H1 (cell line): ENCODE measurements around the gene WDR31. TPM values are rescaled to one million over a fixed set of nuclear protein-coding genes. Genes with fewer than 3 reads are reported as not detected.

ENCODE experiments used
- CTCF ChIA-PET: fragments of 300-600 bp; sonication (Branson Sonifier 250); formaldehyde crosslinking; loops from one replicate; lab custom pipeline; 2021; ENCODE audit not compliant: partially characterized antibody; lab: Charles Lee
- POLR2A ChIA-PET: fragments of 300-600 bp; sonication (Branson Sonifier 250); formaldehyde crosslinking; loops from one replicate; lab custom pipeline; 2021; ENCODE audit warnings: inconsistent platforms; ENCODE audit not compliant: partially characterized antibody; lab: Charles Lee
- DNase-seq, 2 experiments: peaks; one replicate each; pipeline versions ENCODE4 v3.0.0 to v3.0.0-alpha.2; 2010 to 2022; ENCODE audit warnings: low spot score in 2 of 2, low read depth in 1 of 2, mixed read lengths in 1 of 2
- FAIRE-seq: peaks from 2 replicates; lab custom pipeline; 2011; peaks lifted over from hg19 to GRCh38; lab: Jason Lieb, UNC
- H2AFZ ChIP-seq: 2 replicates; pipeline ENCODE4 v1.8.1; 2012; ENCODE audit warnings: low read length, inconsistent platforms
- H2AK5ac ChIP-seq: 2 replicates; pipeline ENCODE4 v1.6.1; 2013; ENCODE audit warnings: low read depth, low read length
- H2BK120ac ChIP-seq: replicated peaks from 2 replicates; pipeline ENCODE3; 2013; ENCODE audit warnings: low read depth, low read length, inconsistent platforms
- H2BK12ac ChIP-seq: 2 replicates; pipeline ENCODE4 v1.6.1; 2013; ENCODE audit warnings: low read depth, low read length
- H2BK15ac ChIP-seq: 2 replicates; pipeline ENCODE4 v1.6.1; 2013; ENCODE audit warnings: low read length
- H2BK20ac ChIP-seq: 2 replicates; pipeline ENCODE4 v1.6.1; 2013; ENCODE audit warnings: low read length
- H2BK5ac ChIP-seq: 2 replicates; pipeline ENCODE4 v1.6.1; 2013; ENCODE audit warnings: low read depth, low read length
- H3K14ac ChIP-seq: 2 replicates; pipeline ENCODE4 v1.6.1; 2013; ENCODE audit warnings: inconsistent platforms; ENCODE audit not compliant: insufficient read length
- H3K18ac ChIP-seq: 2 replicates; pipeline ENCODE4 v1.6.1; 2013; ENCODE audit warnings: low read length; ENCODE audit errors: extremely low read depth
- H3K23ac ChIP-seq: 2 replicates; pipeline ENCODE4 v1.6.1; 2013; ENCODE audit warnings: inconsistent platforms; ENCODE audit not compliant: insufficient read length
- H3K23me2 ChIP-seq: 2 replicates; pipeline ENCODE4 v1.6.1; 2013; ENCODE audit warnings: low read depth, low read length
- H3K27ac ChIP-seq: 2 replicates; pipeline ENCODE4 v1.6.1; 2011; ENCODE audit warnings: low read depth, low read length, inconsistent platforms
- H3K27me3 ChIP-seq, 4 experiments: replicated peaks in 1 of 4; 1 replicate in 1 of 4; 2 replicates in 3 of 4; pipeline versions ENCODE4 v1.6.1 to v1.8.1; 2011 to 2013; ENCODE audit warnings: low read length in 3 of 4, mild to moderate bottlenecking in 3 of 4, inconsistent platforms in 2 of 4, mixed read lengths in 2 of 4, moderate library complexity in 1 of 4; ENCODE audit not compliant: control insufficient read depth in 3 of 4, insufficient read depth in 3 of 4; ENCODE audit errors: extremely low read depth in 1 of 4
- H3K36me3 ChIP-seq, 4 experiments: 2 replicates each; pipeline versions ENCODE4 v1.6.1 to v1.8.1; 2011 to 2013; ENCODE audit warnings: mild to moderate bottlenecking in 4 of 4, low read length in 3 of 4, moderate library complexity in 2 of 4, control low read depth in 1 of 4, inconsistent platforms in 1 of 4; ENCODE audit not compliant: insufficient read depth in 4 of 4, control insufficient read depth in 2 of 4
- H3K4ac ChIP-seq: replicated peaks from 2 replicates; pipeline ENCODE3; 2013; ENCODE audit warnings: low read length, low read depth, mixed read lengths, inconsistent platforms; ENCODE audit not compliant: insufficient read length
- H3K4me1 ChIP-seq, 4 experiments: replicated peaks in 1 of 4; 1 replicate in 1 of 4; 2 replicates in 3 of 4; pipeline versions ENCODE4 v1.6.1 to v1.8.1; 2011 to 2013; ENCODE audit warnings: low read length in 3 of 4, inconsistent platforms in 2 of 4, mixed read lengths in 1 of 4; ENCODE audit not compliant: insufficient read depth in 4 of 4, control insufficient read depth in 3 of 4
- H3K4me2 ChIP-seq, 2 experiments: 2 replicates each; pipeline versions ENCODE4 v1.6.1 to v1.8.1; 2011 to 2013; ENCODE audit warnings: low read depth in 2 of 2, low read length in 2 of 2, control low read depth in 1 of 2, inconsistent platforms in 1 of 2, mild to moderate bottlenecking in 1 of 2; ENCODE audit not compliant: insufficient read depth in 1 of 2
- H3K4me3 ChIP-seq, 4 experiments: fragments of 200-600, 300-600 bp in 1 of 4; sonication (generic), shearing (Covaris generic), sonication (Bioruptor Twin) in 1 of 4; 2 replicates each; pipeline versions ENCODE4 v1.5.1 to v1.8.1; 2011 to 2016; ENCODE audit warnings: low read length in 4 of 4, low read depth in 3 of 4, control low read depth in 2 of 4, inconsistent platforms in 2 of 4, mild to moderate bottlenecking in 2 of 4, mixed read lengths in 1 of 4, moderate library complexity in 1 of 4; ENCODE audit not compliant: insufficient read depth in 2 of 4; ENCODE audit errors: extremely low read depth in 1 of 4
- H3K56ac ChIP-seq: replicated peaks from 2 replicates; pipeline ENCODE3; 2013; ENCODE audit warnings: low read depth, mild to moderate bottlenecking, mixed read lengths, low read length, inconsistent platforms; ENCODE audit not compliant: insufficient read length
- H3K79me1 ChIP-seq: 2 replicates; pipeline ENCODE4 v1.6.1; 2013; ENCODE audit warnings: low read depth, low read length, control low read depth
- H3K79me2 ChIP-seq, 2 experiments: 2 replicates each; pipeline versions ENCODE4 v1.6.1 to v1.8.1; 2012 to 2013; ENCODE audit warnings: low read length in 2 of 2, mild to moderate bottlenecking in 2 of 2, inconsistent platforms in 1 of 2; ENCODE audit not compliant: insufficient read depth in 2 of 2, control insufficient read depth in 1 of 2
- H3K9ac ChIP-seq, 4 experiments: replicated peaks in 1 of 4; 1 replicate in 1 of 4; 2 replicates in 3 of 4; pipeline versions ENCODE4 v1.6.1 to v1.8.1; 2011 to 2013; ENCODE audit warnings: low read depth in 3 of 4, low read length in 3 of 4, control low read depth in 2 of 4, mild to moderate bottlenecking in 2 of 4, moderate library complexity in 2 of 4, inconsistent platforms in 1 of 4; ENCODE audit errors: extremely low read depth in 1 of 4
- H3K9me3 ChIP-seq, 2 experiments: 2 replicates each; pipeline versions ENCODE4 v1.6.1 to v1.8.1; 2012 to 2013; ENCODE audit warnings: mild to moderate bottlenecking in 2 of 2, moderate library complexity in 2 of 2, control low read depth in 1 of 2, inconsistent platforms in 1 of 2, low read depth in 1 of 2, low read length in 1 of 2, mixed read lengths in 1 of 2; ENCODE audit not compliant: insufficient read depth in 2 of 2
- H4K20me1 ChIP-seq, 2 experiments: replicated peaks in 1 of 2; 2 replicates each; pipeline versions ENCODE3 to v1.8.1; 2011 to 2013; ENCODE audit warnings: inconsistent platforms in 2 of 2, low read length in 2 of 2, mild to moderate bottlenecking in 1 of 2; ENCODE audit not compliant: insufficient read depth in 2 of 2, control insufficient read depth in 1 of 2
- H4K5ac ChIP-seq: 2 replicates; pipeline ENCODE4 v1.6.1; 2013; ENCODE audit warnings: low read length, low read depth, mixed read lengths, inconsistent platforms; ENCODE audit not compliant: insufficient read length
- H4K8ac ChIP-seq: 2 replicates; pipeline ENCODE4 v1.8.0; 2013; ENCODE audit warnings: mild to moderate bottlenecking, moderate library complexity, low read length, inconsistent platforms; ENCODE audit not compliant: insufficient read depth; ENCODE audit errors: extremely low read depth
- H4K91ac ChIP-seq: replicated peaks from 2 replicates; pipeline ENCODE3; 2013; ENCODE audit warnings: low read length, mixed read lengths, inconsistent platforms; ENCODE audit not compliant: insufficient read length
- JUN ChIP-seq: IDR thresholded peaks from 2 replicates; pipeline ENCODE4 v1.6.1; 2011; ENCODE audit warnings: low read depth, mild to moderate bottlenecking, improper control_type of control experiment, low read length
- RAD21 ChIP-seq, 2 experiments: IDR thresholded peaks in 1 of 2; conservative IDR thresholded peaks in 1 of 2; 2 replicates each; pipeline ENCODE4 v1.6.1; 2011; ENCODE audit warnings: low read depth in 2 of 2, low read length in 2 of 2, improper control_type of control experiment in 1 of 2, inconsistent platforms in 1 of 2, mild to moderate bottlenecking in 1 of 2, moderate library complexity in 1 of 2
- WGBS, 2 experiments: shearing (Covaris generic) in 1 of 2; methylation state at CpG; one replicate each; pipeline versions ENCODE4 v1.1.6 to v1.1.7; 2013 to 2015; ENCODE audit warnings: low lambda C conversion rate in 2 of 2, mixed read lengths in 2 of 2, inconsistent platforms in 1 of 2, low coverage in 1 of 2, missing lambda C conversion rate in 1 of 2; ENCODE audit not compliant: insufficient replicate concordance in 2 of 2, insufficient coverage in 1 of 2, insufficient read length in 1 of 2; ENCODE audit errors: extremely low coverage in 1 of 2, missing lambda C conversion rate in 1 of 2; 5-methylcytosine and 5-hydroxymethylcytosine counted together
- polyA plus RNA-seq, 7 experiments: library from polyadenylated mRNA; depleted of rRNA in 3 of 7; stranded (reverse) in 5 of 7; unstranded in 2 of 7; fragments of >200 nt in 5 of 7; fragments of 200-250 nt in 2 of 7; gene quantifications; 1 replicate in 5 of 7; 2 replicates in 1 of 7; 4 replicates in 1 of 7; pipeline versions ENCODE4 v1.2.1 to v1.2.3, GENCODE V29; 2011 to 2013; ENCODE audit warnings: missing spikeins in 2 of 7, mixed read lengths in 2 of 7
- total RNA-seq: library from RNA; stranded (reverse); fragmentation: NEBNext Ultra II Directional; extraction: Animal tissue kit (Norgen Biotek cat#: 25700); gene quantifications from 2 replicates; pipeline ENCODE4 v1.2.1, GENCODE V29; 2021

Gene WDR31
- total and polyA plus RNA-seq, 2 of the 8 experiments (the other 6 are each of a cell fraction or from before 2014, with no cell fraction given): 0.27 to 0.28 TPM

GRCh38 chr9:113337714-113338113 is 2.4 kb downstream of the WDR31 start:
- Histone ChIP-seq H4K91ac (no peak overlapping the region), H3K27me3 (peaks cover 0 to 7% (median 3%) of the 10 kb centered on the region in 4 experiments; a peak in 2 of 7 replicates), H2AFZ (no peak overlapping the region), H3K4me2 (no peak overlapping the region), H3K56ac (no peak overlapping the region), H4K20me1 (no peaks in the 10 kb centered on the region), H2BK5ac (no peak overlapping the region), H2BK15ac (no peak overlapping the region), H3K36me3 (no peaks in the 10 kb centered on the region), H3K4me1 (peaks cover 0 to 2% (median 0%) of the 10 kb centered on the region in 4 experiments; a peak in 2 of 7 replicates), H4K8ac (no peak overlapping the region), H3K9me3 (no peaks in the 10 kb centered on the region), H3K9ac (no peak overlapping the region), H3K23me2 (peaks cover 4% of the 10 kb centered on the region), H2BK20ac (no peak overlapping the region), H3K4ac (no peak overlapping the region), H3K79me1 (no peaks in the 10 kb centered on the region), H3K14ac (no peak overlapping the region), H3K27ac (no peak overlapping the region), H2AK5ac (no peak overlapping the region), H3K23ac (no peak overlapping the region), H4K5ac (no peak overlapping the region), H3K18ac (no peak overlapping the region), H3K79me2 (no peaks in the 10 kb centered on the region), H2BK120ac (no peak overlapping the region), H3K4me3 (no peak overlapping the region), H2BK12ac (no peak overlapping the region)
- TF ChIP-seq RAD21 (IDR thresholded peaks at IDR 0.05 in 1 of 2, conservative IDR thresholded peaks at IDR 0.05 in 1 of 2; ENCODE audit: low read depth in 2 of 2, low read length in 2 of 2) (no peak), JUN (no peak)
- DNase-seq (no peak), FAIRE-seq (no peak)
- ChIA-PET CTCF (interaction anchor here (0.9 to 1.0 kb wide), 2 partner anchors 10 to 318 kb away, joined by 3 to 4 read pairs; no protein-coding TSS in a partner anchor), POLR2A (interaction anchor here (1.7 kb wide), 1 partner anchor 12 kb away, joined by 4 read pairs; the partner anchor contains the start of gene BSPRY)
- 97% methylated on average over 2 of the region's 2 CpGs; no CpG with 5 or more reads in 1 of the 2 experiments for WGBS, 2 experiments
